SU-DHL-6 (cell line): ENCODE measurements around the gene OR1S2.

Experiments used
- H2AFZ ChIP-seq: fragments of 200-600 bp; sonication (generic); 2 replicates; pipeline ENCODE4 v1.6.1; 2014; ENCODE audit warnings: low read depth, mild to moderate bottlenecking, moderate library complexity, mixed read lengths, antibody characterized with exemption, low read length; ENCODE audit not compliant: severe bottlenecking
- H3F3A ChIP-seq: fragments of 200-600 bp; shearing (Covaris generic); 2 replicates; pipeline ENCODE4 v1.6.0; 2016; ENCODE audit warnings: antibody characterized with exemption, mild to moderate bottlenecking; ENCODE audit not compliant: insufficient read depth
- H3K27ac ChIP-seq: fragments of 200-600 bp; sonication (generic); 2 replicates; pipeline ENCODE4 v1.5.1; 2016; ENCODE audit warnings: low read depth, mild to moderate bottlenecking, low read length, moderate library complexity, mixed read lengths
- H3K27me3 ChIP-seq: fragments of 200-600 bp; sonication (generic), shearing (Covaris generic); 2 replicates; pipeline ENCODE4 v1.6.0; 2014; ENCODE audit warnings: mild to moderate bottlenecking, low read length
- H3K36me3 ChIP-seq: fragments of 200-600 bp; sonication (generic); 2 replicates; pipeline ENCODE4 v1.6.1; 2014; ENCODE audit warnings: mild to moderate bottlenecking, low read length, mixed read lengths
- H3K4me2 ChIP-seq: fragments of 300-600, 200-600 bp; shearing (Covaris generic), sonication (generic); 2 replicates; pipeline ENCODE4 v1.6.0; 2014; ENCODE audit warnings: low read length, low read depth, mild to moderate bottlenecking; ENCODE audit not compliant: poor library complexity, severe bottlenecking
- H3K4me3 ChIP-seq: fragments of 200-600 bp; sonication (generic); 2 replicates; pipeline ENCODE4 v1.5.1; 2014; ENCODE audit warnings: antibody characterized with exemption, low read length, mild to moderate bottlenecking, mixed read lengths; ENCODE audit not compliant: insufficient read depth, poor library complexity, severe bottlenecking
- H3K79me2 ChIP-seq: fragments of 200-600 bp; sonication (generic); 2 replicates; pipeline ENCODE4 v1.6.1; 2014; ENCODE audit warnings: mild to moderate bottlenecking, low read length, moderate library complexity; ENCODE audit not compliant: insufficient read depth
- H3K9ac ChIP-seq: fragments of 200-600 bp; sonication (generic); 2 replicates; pipeline ENCODE4 v1.7.0; 2014; ENCODE audit warnings: mild to moderate bottlenecking, low read length
- H3K9me2 ChIP-seq: fragments of 200-600 bp; sonication (generic); replicated peaks from 2 replicates; pipeline ENCODE4 v1.6.1; 2014; ENCODE audit warnings: low read length; ENCODE audit not compliant: insufficient read depth
- H3K9me3 ChIP-seq: fragments of 200-600 bp; sonication (generic); 2 replicates; pipeline ENCODE4 v1.6.1; 2014; ENCODE audit warnings: low read length, mixed read lengths; ENCODE audit not compliant: insufficient read depth
- H4K20me1 ChIP-seq: fragments of 200-600 bp; sonication (generic); 2 replicates; pipeline ENCODE4 v1.6.1; 2014; ENCODE audit warnings: low read depth, mild to moderate bottlenecking, antibody characterized with exemption, low read length, moderate library complexity, mixed read lengths
- EZH2phosphoT487 ChIP-seq: fragments of 200-600 bp; sonication (generic), shearing (Covaris generic); conservative IDR thresholded peaks from 2 replicates; pipeline ENCODE4 v1.6.1; 2018; ENCODE audit warnings: mild to moderate bottlenecking, antibody characterized with exemption, low read length, moderate library complexity, mixed read lengths
- TF ChIP-seq, protein P1 (sequence below): fragments of 200-600 bp; sonication (generic); IDR thresholded peaks from one replicate; pipeline ENCODE4 v1.5.1; 2017; ENCODE audit warnings: antibody characterized with exemption, mild to moderate bottlenecking, low read length, moderate library complexity; ENCODE audit not compliant: insufficient read depth, poor library complexity, severe bottlenecking

The OR1S2 gene

DNA sequence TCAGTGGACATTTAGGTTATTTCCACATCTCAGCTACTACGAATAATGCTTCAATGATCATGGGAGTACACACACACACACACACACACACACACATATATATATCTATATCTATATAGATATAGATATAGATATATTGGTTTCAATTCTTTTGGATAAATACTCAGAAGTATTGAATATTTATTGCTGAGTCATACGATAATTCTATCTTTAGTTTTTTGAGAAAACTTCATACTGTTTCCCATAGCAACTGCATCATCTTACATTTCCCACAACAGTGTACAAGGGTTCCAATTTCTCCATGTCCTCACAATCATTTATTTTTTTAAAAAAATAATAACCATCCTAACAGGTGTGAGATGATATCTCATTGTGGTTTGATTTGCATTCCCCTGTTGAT lies 8.0 kb downstream of the OR1S2 start:
- Histone ChIP-seq H3K4me2 (no peak overlapping the region), H3K4me3 (no peak overlapping the region), H3K79me2 (no peaks in the 10 kb centered on the region), H3K27me3 (no peaks in the 10 kb centered on the region), H3F3A (no peaks in the 10 kb centered on the region), H3K36me3 (no peaks in the 10 kb centered on the region), H3K9me2 (0 out of 2 replicates have a peak, but pooled peaks cover 2% of the 10 kb centered on the region), H3K9ac (no peak overlapping the region), H2AFZ (no peak overlapping the region), H3K9me3 (no peaks in the 10 kb centered on the region; the same call in 1 of the 2 replicates), H3K27ac (no peak overlapping the region), H4K20me1 (no peaks in the 10 kb centered on the region)
- TF ChIP-seq EZH2phosphoT487: no peak
- TF ChIP-seq, protein P1, sequence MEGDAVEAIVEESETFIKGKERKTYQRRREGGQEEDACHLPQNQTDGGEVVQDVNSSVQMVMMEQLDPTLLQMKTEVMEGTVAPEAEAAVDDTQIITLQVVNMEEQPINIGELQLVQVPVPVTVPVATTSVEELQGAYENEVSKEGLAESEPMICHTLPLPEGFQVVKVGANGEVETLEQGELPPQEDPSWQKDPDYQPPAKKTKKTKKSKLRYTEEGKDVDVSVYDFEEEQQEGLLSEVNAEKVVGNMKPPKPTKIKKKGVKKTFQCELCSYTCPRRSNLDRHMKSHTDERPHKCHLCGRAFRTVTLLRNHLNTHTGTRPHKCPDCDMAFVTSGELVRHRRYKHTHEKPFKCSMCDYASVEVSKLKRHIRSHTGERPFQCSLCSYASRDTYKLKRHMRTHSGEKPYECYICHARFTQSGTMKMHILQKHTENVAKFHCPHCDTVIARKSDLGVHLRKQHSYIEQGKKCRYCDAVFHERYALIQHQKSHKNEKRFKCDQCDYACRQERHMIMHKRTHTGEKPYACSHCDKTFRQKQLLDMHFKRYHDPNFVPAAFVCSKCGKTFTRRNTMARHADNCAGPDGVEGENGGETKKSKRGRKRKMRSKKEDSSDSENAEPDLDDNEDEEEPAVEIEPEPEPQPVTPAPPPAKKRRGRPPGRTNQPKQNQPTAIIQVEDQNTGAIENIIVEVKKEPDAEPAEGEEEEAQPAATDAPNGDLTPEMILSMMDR: no peak

- no peak overlapping the region for H2AFZ ChIP-seq
- H3K27me3 ChIP-seq: no peaks in the 10 kb centered on the region
- H3F3A ChIP-seq: no peaks in the 10 kb centered on the region
- H3K9me2 ChIP-seq: no peaks in the 10 kb centered on the region
- H3K9me3 ChIP-seq: no peaks in the 10 kb centered on the region; the same call in 1 of the 2 replicates
- no peak overlapping the region for H3K27ac ChIP-seq
- H3K4me3 ChIP-seq: no peak overlapping the region
- H4K20me1 ChIP-seq: no peaks in the 10 kb centered on the region
- no peak overlapping the region for H3K4me2 ChIP-seq
- TF ChIP-seq, protein P1: no peak
- TF ChIP-seq EZH2phosphoT487: no peak
- H3K9ac ChIP-seq: no peak overlapping the region
- no peaks in the 10 kb centered on the region for H3K36me3 ChIP-seq
- no peaks in the 10 kb centered on the region for H3K79me2 ChIP-seq
Measured at GRCh38 chr11:58193391-58193790, 10.6 kb downstream of the OR1S2 start.

- Histone ChIP-seq H3K9me2 (no peaks in the 10 kb centered on the region), H3K9me3 (no peaks in the 10 kb centered on the region), H3K27ac (no peak overlapping the region), H4K20me1 (no peaks in the 10 kb centered on the region), H3K4me3 (no peak overlapping the region), H2AFZ (no peak overlapping the region), H3F3A (no peaks in the 10 kb centered on the region), H3K9ac (no peak overlapping the region), H3K4me2 (no peak overlapping the region), H3K36me3 (no peaks in the 10 kb centered on the region), H3K27me3 (no peaks in the 10 kb centered on the region), H3K79me2 (no peaks in the 10 kb centered on the region)
- TF ChIP-seq, protein P1: no peak
- TF ChIP-seq EZH2phosphoT487: no peak
Measured at GRCh38 chr11:58192229-58192628, 11.7 kb downstream of the OR1S2 start.
